IPS-18c (cell line): Measurements from ENCODE around the gene C1orf35.
A peak's percentile ranks its signal among the peaks of the same experiment; 100 is the strongest.

Experiments
- H3K4me3 ChIP-seq: 2 replicates; pipeline ENCODE4 v1.7.0; 2013; ENCODE audit warnings: low read depth, mild to moderate bottlenecking, low read length, moderate library complexity; ENCODE audit not compliant: insufficient read depth
- H3K9me3 ChIP-seq: one replicate; pipeline ENCODE4 v1.6.1; 2013; ENCODE audit warnings: mild to moderate bottlenecking, low read length, moderate library complexity; ENCODE audit not compliant: control insufficient read depth, insufficient read depth

The C1orf35 gene

GRCh38 chr1:228104526-228105269, 1.6 kb upstream of the C1orf35 start:
- Histone ChIP-seq H3K9me3 (no peaks in the 10 kb centered on the region), H3K4me3 (no peak overlapping the region)

GRCh38 chr1:228101994-228102790, 933 bp downstream of the C1orf35 start:
- Histone ChIP-seq H3K9me3 (no peaks in the 10 kb centered on the region), H3K4me3 (peak overlapping the region; percentile 90)

- H3K4me3 ChIP-seq, result peak overlapping the region; percentile 90
- no peaks in the 10 kb centered on the region for H3K9me3 ChIP-seq
Observed at GRCh38 chr1:228101614-228101993, 1.5 kb downstream of the C1orf35 start.

- Histone ChIP-seq H3K4me3 (peak overlapping the region; percentile 90), H3K9me3 (no peaks in the 10 kb centered on the region)
Observed at GRCh38 chr1:228100822-228101613, 2.1 kb downstream of the C1orf35 start.

- no peaks in the 10 kb centered on the region for H3K9me3 ChIP-seq
- no peak overlapping the region for H3K4me3 ChIP-seq
Observed at GRCh38 chr1:228099331-228099732, 3.8 kb downstream of the C1orf35 start.

GRCh38 chr1:228098323-228098931, 4.7 kb downstream of the C1orf35 start:
- Histone ChIP-seq H3K9me3 (no peaks in the 10 kb centered on the region), H3K4me3 (no peak overlapping the region)

GRCh38 chr1:228097333-228098081, 5.6 kb downstream of the C1orf35 start:
- Histone ChIP-seq H3K4me3 (no peak overlapping the region), H3K9me3 (no peaks in the 10 kb centered on the region)

- H3K9me3 ChIP-seq, result no peaks in the 10 kb centered on the region
- no peak overlapping the region for H3K4me3 ChIP-seq
Observed at GRCh38 chr1:228096416-228097332, 6.5 kb downstream of the C1orf35 start.

- no peak overlapping the region for H3K4me3 ChIP-seq
- H3K9me3 ChIP-seq, result no peaks in the 10 kb centered on the region
Observed at GRCh38 chr1:228095938-228096337, 7.2 kb downstream of the C1orf35 start.

- H3K9me3 ChIP-seq, result no peaks in the 10 kb centered on the region
- H3K4me3 ChIP-seq, result no peak overlapping the region
Observed at GRCh38 chr1:228095161-228095560, 8.0 kb downstream of the C1orf35 start.

GRCh38 chr1:228094432-228095016, 8.6 kb downstream of the C1orf35 start:
- Histone ChIP-seq H3K9me3 (no peaks in the 10 kb centered on the region), H3K4me3 (no peak overlapping the region)

GRCh38 chr1:228093050-228093906, 9.8 kb downstream of the C1orf35 start:
- H3K4me3 ChIP-seq, result no peak overlapping the region
- H3K9me3 ChIP-seq, result no peaks in the 10 kb centered on the region

GRCh38 chr1:228092342-228093049, 10.6 kb downstream of the C1orf35 start:
- H3K4me3 ChIP-seq, result no peak overlapping the region
- no peaks in the 10 kb centered on the region for H3K9me3 ChIP-seq

- Histone ChIP-seq H3K9me3 (no peaks in the 10 kb centered on the region), H3K4me3 (no peak overlapping the region)
Observed at GRCh38 chr1:228091084-228091483, 12.0 kb downstream of the C1orf35 start.
